ENCODE results near the gene ACTR3C. TPM values are rescaled to one million over a fixed set of nuclear protein-coding genes. Genes with fewer than 3 reads are reported as not detected.
"Not testable (repeated sequence)": the region's sequence is repeated elsewhere in the genome, so short reads cannot be mapped to it uniquely, and the experiment has no call there.

Gene ACTR3C
- total and polyA plus RNA-seq, 10 of the 15 experiments (the other 5 are each of a cell fraction or from before 2014, with no cell fraction given): 2.0 to 10.2 (median 6.3) TPM

DNA sequence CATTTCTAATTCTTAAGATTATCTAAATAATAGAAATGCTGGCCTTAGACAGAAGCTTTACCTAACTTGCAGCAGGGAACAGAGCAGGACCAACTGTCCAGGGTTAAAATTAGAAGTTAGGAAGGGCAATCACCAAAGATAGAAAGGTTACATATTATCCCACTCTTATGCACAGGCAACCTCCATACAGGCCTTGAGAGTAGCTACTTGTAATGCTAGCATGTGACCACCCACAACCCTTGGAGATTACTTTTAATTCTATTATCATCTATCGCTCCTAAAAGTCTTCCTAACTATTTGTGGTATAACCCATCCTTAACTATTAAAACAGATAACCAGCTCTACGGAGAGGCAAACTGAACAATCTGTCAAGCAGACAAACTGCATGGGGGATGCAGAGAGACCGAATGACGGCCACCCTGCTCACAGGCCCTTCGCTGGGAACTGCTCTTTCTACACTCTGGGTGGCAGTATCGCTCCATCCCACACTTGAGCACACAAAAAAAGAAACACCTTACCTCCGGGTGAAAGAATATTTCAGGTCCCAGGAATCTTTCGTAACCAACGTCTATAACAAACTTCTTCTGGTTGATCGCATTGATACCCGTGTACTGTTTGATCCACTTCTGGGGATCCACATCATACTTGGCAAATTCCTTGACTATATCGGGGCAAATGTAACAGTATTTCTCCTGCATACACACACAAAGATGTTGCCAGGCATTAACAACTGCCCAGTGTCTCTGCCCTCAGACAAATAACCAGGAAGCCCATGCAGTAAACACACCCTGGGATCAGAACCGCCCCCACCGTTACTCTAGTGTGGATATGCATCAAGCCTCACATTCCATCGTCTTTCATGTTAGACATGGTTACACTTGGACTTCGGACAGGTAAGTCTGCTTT, 37.2 kb downstream of the ACTR3C start:
- H3K27ac ChIP-seq (ENCODE audit: control insufficient read depth, insufficient read depth); H4K20me1 ChIP-seq (ENCODE audit: control insufficient read depth, insufficient read depth); DNase-seq (ENCODE audit: low read depth, low spot score); POLR2A ChIA-PET; H2AFZ ChIP-seq (ENCODE audit: control insufficient read depth, low read depth, low read length); H3K36me3 ChIP-seq (ENCODE audit: control insufficient read depth in 2 of 2, insufficient read depth in 2 of 2, low read length in 1 of 2); H3K79me2 ChIP-seq (ENCODE audit: control insufficient read depth, insufficient read depth, low read length); H3K9ac ChIP-seq (ENCODE audit: control insufficient read depth, insufficient read depth, low read length); in situ Hi-C loops (cut with MboI); BruUV-seq (replicated peaks); H3K9me3 ChIP-seq (replicated peaks; ENCODE audit: control insufficient read depth, insufficient read depth, low read length); H3K4me1 ChIP-seq (ENCODE audit: control insufficient read depth, insufficient read depth, low read length); H3K4me2 ChIP-seq (ENCODE audit: control insufficient read depth, insufficient read depth); H3K4me3 ChIP-seq; H3K27me3 ChIP-seq (replicated peaks in 1 of 2; ENCODE audit: control insufficient read depth in 2 of 2, insufficient read depth in 2 of 2, low read length in 1 of 2): not testable (repeated sequence)
- ChIA-PET CTCF (interaction anchor here (0.7 to 2.5 kb wide), 10 partner anchors 63 to 473 kb away, joined by 3 to 15 read pairs (median 3); no protein-coding TSS in a partner anchor), SMC1A (ENCODE audit: uncharacterized antibody, unreplicated experiment) (interaction anchor here (0.7 to 1.3 kb wide), 3 partner anchors 69 to 483 kb away, joined by 3 read pairs; no protein-coding TSS in a partner anchor), RAD21 (ENCODE audit: unreplicated experiment) (interaction anchor here (1.7 kb wide), 1 partner anchor 136 kb away, joined by 3 read pairs; no protein-coding TSS in a partner anchor)
- TF ChIP-seq SMC3 (IDR thresholded peaks at IDR 0.05; ENCODE audit: borderline replicate concordance, low read length): peak; percentile 26; the same call in 1 of the 2 replicates
- TF ChIP-seq RAD21 (IDR thresholded peaks at IDR 0.05; ENCODE audit: insufficient read depth, low read depth, low read length): peak; percentile 42; the same call in 1 of the 2 replicates
- TF ChIP-seq, protein P1, sequence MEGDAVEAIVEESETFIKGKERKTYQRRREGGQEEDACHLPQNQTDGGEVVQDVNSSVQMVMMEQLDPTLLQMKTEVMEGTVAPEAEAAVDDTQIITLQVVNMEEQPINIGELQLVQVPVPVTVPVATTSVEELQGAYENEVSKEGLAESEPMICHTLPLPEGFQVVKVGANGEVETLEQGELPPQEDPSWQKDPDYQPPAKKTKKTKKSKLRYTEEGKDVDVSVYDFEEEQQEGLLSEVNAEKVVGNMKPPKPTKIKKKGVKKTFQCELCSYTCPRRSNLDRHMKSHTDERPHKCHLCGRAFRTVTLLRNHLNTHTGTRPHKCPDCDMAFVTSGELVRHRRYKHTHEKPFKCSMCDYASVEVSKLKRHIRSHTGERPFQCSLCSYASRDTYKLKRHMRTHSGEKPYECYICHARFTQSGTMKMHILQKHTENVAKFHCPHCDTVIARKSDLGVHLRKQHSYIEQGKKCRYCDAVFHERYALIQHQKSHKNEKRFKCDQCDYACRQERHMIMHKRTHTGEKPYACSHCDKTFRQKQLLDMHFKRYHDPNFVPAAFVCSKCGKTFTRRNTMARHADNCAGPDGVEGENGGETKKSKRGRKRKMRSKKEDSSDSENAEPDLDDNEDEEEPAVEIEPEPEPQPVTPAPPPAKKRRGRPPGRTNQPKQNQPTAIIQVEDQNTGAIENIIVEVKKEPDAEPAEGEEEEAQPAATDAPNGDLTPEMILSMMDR (IDR thresholded peaks at IDR 0.05 in 2 of 3, conservative IDR thresholded peaks at IDR 0.05 in 1 of 3; ENCODE audit: control insufficient read depth in 2 of 3, extremely low read depth in 1 of 3, insufficient read depth in 1 of 3, low read depth in 3 of 3, low read length in 3 of 3): peak; percentile 39 to 47 (median 46); a peak in 4 of 6 replicates
- peak; percentile 97 for ATAC-seq
- peak; percentile 56 for FAIRE-seq
- 48% methylated on average over 15 of the region's 16 CpGs for WGBS (ENCODE audit: insufficient coverage, insufficient replicate concordance, low lambda C conversion rate, missing lambda C conversion rate)
- intact Hi-C loops (cut with micrococcal nuclease; ENCODE audit: unreplicated experiment): loop anchor here (1.0 to 2.0 kb wide), 2 partner anchors 135 to 471 kb away; no protein-coding TSS in a partner anchor

DNA sequence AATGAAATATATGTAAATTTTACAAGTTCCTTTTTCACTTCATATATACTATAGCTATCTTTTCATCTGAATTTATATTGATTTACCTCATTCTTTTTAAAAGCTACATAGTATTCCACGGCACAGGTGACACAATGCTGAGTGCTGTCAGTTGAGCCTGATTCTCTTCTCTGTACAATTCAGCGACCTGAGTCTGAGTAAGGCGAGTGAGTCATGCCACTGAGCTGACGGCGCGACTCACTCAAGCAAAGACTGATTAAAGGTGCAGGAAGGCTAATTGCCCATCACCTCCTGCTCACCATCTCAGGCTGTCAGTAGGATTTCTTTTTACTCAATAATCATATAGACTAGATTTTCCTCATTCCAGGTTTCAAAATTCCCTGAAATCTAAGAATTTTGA, 39.7 kb downstream of the ACTR3C start:
- CTCF ChIA-PET; H2AFZ ChIP-seq (ENCODE audit: control insufficient read depth, low read depth, low read length); H3K27ac ChIP-seq (ENCODE audit: control insufficient read depth, insufficient read depth); RAD21 ChIA-PET (ENCODE audit: unreplicated experiment); intact Hi-C loops (cut with micrococcal nuclease; ENCODE audit: unreplicated experiment); H3K4me2 ChIP-seq (ENCODE audit: control insufficient read depth, insufficient read depth); ATAC-seq; DNase-seq (ENCODE audit: low read depth, low spot score); POLR2A ChIA-PET; H3K9me3 ChIP-seq (replicated peaks; ENCODE audit: control insufficient read depth, insufficient read depth, low read length); H3K36me3 ChIP-seq (ENCODE audit: control insufficient read depth in 2 of 2, insufficient read depth in 2 of 2, low read length in 1 of 2); FAIRE-seq; H4K20me1 ChIP-seq (ENCODE audit: control insufficient read depth, insufficient read depth); H3K79me2 ChIP-seq (ENCODE audit: control insufficient read depth, insufficient read depth, low read length); H3K27me3 ChIP-seq (replicated peaks in 1 of 2; ENCODE audit: control insufficient read depth in 2 of 2, insufficient read depth in 2 of 2, low read length in 1 of 2); H3K4me1 ChIP-seq (ENCODE audit: control insufficient read depth, insufficient read depth, low read length); BruUV-seq (replicated peaks); H3K4me3 ChIP-seq; in situ Hi-C loops (cut with MboI); H3K9ac ChIP-seq (ENCODE audit: control insufficient read depth, insufficient read depth, low read length); SMC1A ChIA-PET (ENCODE audit: uncharacterized antibody, unreplicated experiment): not testable (repeated sequence)
- WGBS (ENCODE audit: insufficient coverage, insufficient replicate concordance, low lambda C conversion rate, missing lambda C conversion rate): 75% methylated on average over 5 of the region's 6 CpGs

- CTCF ChIA-PET; intact Hi-C loops (cut with micrococcal nuclease; ENCODE audit: unreplicated experiment); H3K27me3 ChIP-seq (replicated peaks in 1 of 2; ENCODE audit: control insufficient read depth in 2 of 2, insufficient read depth in 2 of 2, low read length in 1 of 2); H2AFZ ChIP-seq (ENCODE audit: control insufficient read depth, low read depth, low read length); H3K9me3 ChIP-seq (replicated peaks; ENCODE audit: control insufficient read depth, insufficient read depth, low read length); H4K20me1 ChIP-seq (ENCODE audit: control insufficient read depth, insufficient read depth); POLR2A ChIA-PET; in situ Hi-C loops (cut with MboI); BruUV-seq (replicated peaks); SMC1A ChIA-PET (ENCODE audit: uncharacterized antibody, unreplicated experiment); H3K36me3 ChIP-seq (ENCODE audit: control insufficient read depth in 2 of 2, insufficient read depth in 2 of 2, low read length in 1 of 2); ATAC-seq; RAD21 ChIA-PET (ENCODE audit: unreplicated experiment); DNase-seq (ENCODE audit: low read depth, low spot score); H3K27ac ChIP-seq (ENCODE audit: control insufficient read depth, insufficient read depth); H3K4me2 ChIP-seq (ENCODE audit: control insufficient read depth, insufficient read depth); H3K9ac ChIP-seq (ENCODE audit: control insufficient read depth, insufficient read depth, low read length); FAIRE-seq; H3K79me2 ChIP-seq (ENCODE audit: control insufficient read depth, insufficient read depth, low read length); H3K4me1 ChIP-seq (ENCODE audit: control insufficient read depth, insufficient read depth, low read length); H3K4me3 ChIP-seq: not testable (repeated sequence)
- WGBS (ENCODE audit: insufficient coverage, insufficient replicate concordance, low lambda C conversion rate, missing lambda C conversion rate): 30% methylated on average over 2 of the region's 3 CpGs
Observed at GRCh38 chr7:150283111-150283510, 40.2 kb downstream of the ACTR3C start.
